T-helper 1 cell treated with Interleukin-12 subunit alpha and Interleukin-12 subunit beta and Interleukin-4 antibody, amounts not matched to agents 30 μg/mL and 1 μg/mL, for 36 hours (primary cell): ENCODE results near the gene PCDHGC5.

Experiments used
- H3K27ac Mint-ChIP-seq: one replicate; pipeline ENCODE4 v1.8.0; 2021; ENCODE audit warnings: mild to moderate bottlenecking, mixed read lengths
- H3K27me3 Mint-ChIP-seq: one replicate; pipeline ENCODE4 v1.8.0; 2021; ENCODE audit warnings: low read depth, mixed read lengths
- H3K36me3 Mint-ChIP-seq: one replicate; pipeline ENCODE4 v1.8.0; 2021; ENCODE audit warnings: low read depth, mixed read lengths
- H3K4me1 Mint-ChIP-seq: one replicate; pipeline ENCODE4 v1.8.0; 2021; ENCODE audit warnings: low read depth, mixed read lengths
- H3K4me3 Mint-ChIP-seq: one replicate; pipeline ENCODE4 v1.8.0; 2021; ENCODE audit warnings: mild to moderate bottlenecking, moderate library complexity, mixed read lengths
- H3K9me3 Mint-ChIP-seq: one replicate; pipeline ENCODE4 v1.8.0; 2021; ENCODE audit warnings: mixed read lengths

The PCDHGC5 gene

GRCh38 chr5:141501761-141502160 lies 12.9 kb downstream of the PCDHGC5 start:
- Mint-ChIP-seq H3K27me3 (peaks cover 10% of the 10 kb centered on the region), H3K36me3 (no peaks in the 10 kb centered on the region), H3K9me3 (no peaks in the 10 kb centered on the region), H3K27ac (no peak overlapping the region), H3K4me1 (no peaks in the 10 kb centered on the region), H3K4me3 (no peak overlapping the region)

- Mint-ChIP-seq H3K9me3 (no peaks in the 10 kb centered on the region), H3K27ac (no peak overlapping the region), H3K4me3 (no peak overlapping the region), H3K4me1 (no peaks in the 10 kb centered on the region), H3K27me3 (peaks cover 8% of the 10 kb centered on the region), H3K36me3 (no peaks in the 10 kb centered on the region)
These were observed 14.8 kb downstream of the PCDHGC5 start for GRCh38 chr5:141503681-141504080.

- peaks cover 3% of the 10 kb centered on the region for H3K27me3 Mint-ChIP-seq
- H3K4me3 Mint-ChIP-seq, result no peak overlapping the region
- H3K4me1 Mint-ChIP-seq, result no peaks in the 10 kb centered on the region
- H3K9me3 Mint-ChIP-seq, result no peaks in the 10 kb centered on the region
- H3K36me3 Mint-ChIP-seq, result no peaks in the 10 kb centered on the region
- no peak overlapping the region for H3K27ac Mint-ChIP-seq
These were observed 15.3 kb downstream of the PCDHGC5 start for GRCh38 chr5:141504216-141504615.

GRCh38 chr5:141506381-141507155 lies 17.7 kb downstream of the PCDHGC5 start:
- no peaks in the 10 kb centered on the region for H3K36me3 Mint-ChIP-seq
- no peak overlapping the region for H3K4me3 Mint-ChIP-seq
- H3K27ac Mint-ChIP-seq, result no peak overlapping the region
- H3K9me3 Mint-ChIP-seq, result no peaks in the 10 kb centered on the region
- peaks cover 3% of the 10 kb centered on the region for H3K27me3 Mint-ChIP-seq
- no peaks in the 10 kb centered on the region for H3K4me1 Mint-ChIP-seq

- no peak overlapping the region for H3K27ac Mint-ChIP-seq
- H3K4me3 Mint-ChIP-seq, result no peak overlapping the region
- H3K4me1 Mint-ChIP-seq, result peaks cover under 1% of the 10 kb centered on the region
- peaks cover 3% of the 10 kb centered on the region for H3K27me3 Mint-ChIP-seq
- no peaks in the 10 kb centered on the region for H3K36me3 Mint-ChIP-seq
- no peaks in the 10 kb centered on the region for H3K9me3 Mint-ChIP-seq
These were observed 18.7 kb downstream of the PCDHGC5 start for GRCh38 chr5:141507387-141508091.

- H3K36me3 Mint-ChIP-seq, result peaks cover 4% of the 10 kb centered on the region
- H3K4me1 Mint-ChIP-seq, result peaks cover 7% of the 10 kb centered on the region
- H3K4me3 Mint-ChIP-seq, result no peak overlapping the region
- H3K9me3 Mint-ChIP-seq, result no peaks in the 10 kb centered on the region
- H3K27me3 Mint-ChIP-seq, result peaks cover 3% of the 10 kb centered on the region
- H3K27ac Mint-ChIP-seq, result no peak overlapping the region
These were observed 19.5 kb downstream of the PCDHGC5 start for GRCh38 chr5:141508440-141508797.

- no peak overlapping the region for H3K4me3 Mint-ChIP-seq
- H3K36me3 Mint-ChIP-seq, result peaks cover 4% of the 10 kb centered on the region
- H3K27me3 Mint-ChIP-seq, result peaks cover 3% of the 10 kb centered on the region
- peaks cover 12% of the 10 kb centered on the region for H3K4me1 Mint-ChIP-seq
- no peaks in the 10 kb centered on the region for H3K9me3 Mint-ChIP-seq
- H3K27ac Mint-ChIP-seq, result no peak overlapping the region
These were observed 20.1 kb downstream of the PCDHGC5 start for GRCh38 chr5:141508798-141509611.

GRCh38 chr5:141510160-141510559 lies 21.3 kb downstream of the PCDHGC5 start:
- H3K4me3 Mint-ChIP-seq, result no peak overlapping the region
- H3K27me3 Mint-ChIP-seq, result no peaks in the 10 kb centered on the region
- peaks cover 18% of the 10 kb centered on the region for H3K4me1 Mint-ChIP-seq

GRCh38 chr5:141510850-141511601 lies 22.1 kb downstream of the PCDHGC5 start:
- Mint-ChIP-seq H3K27me3 (no peaks in the 10 kb centered on the region), H3K4me3 (no peak overlapping the region), H3K36me3 (peaks cover 11% of the 10 kb centered on the region), H3K4me1 (peaks cover 21% of the 10 kb centered on the region), H3K27ac (no peak overlapping the region), H3K9me3 (no peaks in the 10 kb centered on the region)

More at GRCh38 chr5:141510160-141510559, 21.3 kb downstream of the PCDHGC5 start:
- Mint-ChIP-seq H3K9me3 (no peaks in the 10 kb centered on the region), H3K36me3 (peaks cover 6% of the 10 kb centered on the region), H3K27ac (no peak overlapping the region)

- Mint-ChIP-seq H3K36me3 (peaks cover 18% of the 10 kb centered on the region), H3K27ac (peak overlapping the region; percentile 37), H3K4me1 (peaks cover 26% of the 10 kb centered on the region), H3K27me3 (no peaks in the 10 kb centered on the region), H3K9me3 (no peaks in the 10 kb centered on the region), H3K4me3 (peak overlapping the region; percentile 30)
These were observed 23.0 kb downstream of the PCDHGC5 start for GRCh38 chr5:141511771-141512325.

- H3K36me3 Mint-ChIP-seq, result peaks cover 21% of the 10 kb centered on the region
- peak overlapping the region; percentile 87 for H3K4me3 Mint-ChIP-seq
- no peaks in the 10 kb centered on the region for H3K9me3 Mint-ChIP-seq
- peaks cover 26% of the 10 kb centered on the region for H3K4me1 Mint-ChIP-seq
- H3K27me3 Mint-ChIP-seq, result no peaks in the 10 kb centered on the region
- peak overlapping the region; percentile 80 for H3K27ac Mint-ChIP-seq
These were observed 23.6 kb downstream of the PCDHGC5 start for GRCh38 chr5:141512390-141512910.

GRCh38 chr5:141512911-141513626 lies 24.2 kb downstream of the PCDHGC5 start:
- no peaks in the 10 kb centered on the region for H3K9me3 Mint-ChIP-seq
- H3K4me1 Mint-ChIP-seq, result peaks cover 26% of the 10 kb centered on the region
- H3K36me3 Mint-ChIP-seq, result peaks cover 26% of the 10 kb centered on the region
- H3K4me3 Mint-ChIP-seq, result peak overlapping the region; percentile 87
- H3K27me3 Mint-ChIP-seq, result no peaks in the 10 kb centered on the region
- H3K27ac Mint-ChIP-seq, result peak overlapping the region; percentile 80

GRCh38 chr5:141513627-141514329 lies 24.9 kb downstream of the PCDHGC5 start:
- H3K27me3 Mint-ChIP-seq, result no peaks in the 10 kb centered on the region
- peaks cover 30% of the 10 kb centered on the region for H3K36me3 Mint-ChIP-seq
- peak overlapping the region; percentile 80 for H3K27ac Mint-ChIP-seq
- H3K4me1 Mint-ChIP-seq, result peaks cover 26% of the 10 kb centered on the region
- H3K9me3 Mint-ChIP-seq, result no peaks in the 10 kb centered on the region
- H3K4me3 Mint-ChIP-seq, result peak overlapping the region; percentile 87
